AG04449 (cell line): ENCODE results near the gene CD3G.

Experiments used
- CTCF ChIA-PET: fragments of 350-600 bp; formaldehyde crosslinking; extraction: SDS; loops from one replicate; lab custom pipeline; 2021; ENCODE audit warnings: antibody characterized with exemption; lab: Yijun Ruan, JAX
- POLR2A ChIA-PET: fragments of 400-600, 350-600 bp; formaldehyde crosslinking; extraction: SDS; loops from one replicate; lab custom pipeline; 2020; ENCODE audit warnings: antibody characterized with exemption, inconsistent platforms; lab: Yijun Ruan, JAX
- DNase-seq: peaks from one replicate; pipeline ENCODE4 v3.0.0-alpha.2; 2010; ENCODE audit warnings: low read depth, low spot score
- H3K4me3 ChIP-seq: 2 replicates; pipeline ENCODE4 v1.5.1; 2011; ENCODE audit warnings: low read depth, mild to moderate bottlenecking, control low read depth, low read length
- CTCF ChIP-seq: IDR thresholded peaks from one replicate; pipeline ENCODE4 v1.5.1; 2011; ENCODE audit warnings: mild to moderate bottlenecking, moderate library complexity, low read length, control low read depth, inconsistent platforms; ENCODE audit not compliant: insufficient read depth; ENCODE audit errors: missing control alignments

CD3G gene

GRCh38 chr11:118374729-118375128, 30.6 kb downstream of the CD3G start:
- no peak overlapping the region for H3K4me3 ChIP-seq
- POLR2A ChIA-PET: no interaction called here
- no peak for DNase-seq
- CTCF ChIA-PET: interaction anchor here (1.2 to 2.7 kb wide), 2 partner anchors 12 to 114 kb away, joined by 5 to 7 read pairs; no protein-coding TSS in a partner anchor
- no peak for TF ChIP-seq CTCF

GRCh38 chr11:118375978-118376377, 31.8 kb downstream of the CD3G start:
- H3K4me3 ChIP-seq: no peak overlapping the region
- DNase-seq: no peak
- CTCF ChIA-PET: interaction anchor here (1.2 to 2.7 kb wide), 4 partner anchors 14 to 178 kb away, joined by 3 to 7 read pairs (median 5); no protein-coding TSS in a partner anchor
- POLR2A ChIA-PET: no interaction called here
- TF ChIP-seq CTCF: no peak

GRCh38 chr11:118379497-118379896, 35.4 kb downstream of the CD3G start:
- no peak for DNase-seq
- ChIA-PET CTCF (interaction anchor here (0.9 to 1.6 kb wide), 6 partner anchors 9 to 181 kb away, joined by 3 to 4 read pairs (median 3); no protein-coding TSS in a partner anchor), POLR2A (no interaction called here)
- no peak overlapping the region for H3K4me3 ChIP-seq
- no peak for TF ChIP-seq CTCF

GRCh38 chr11:118380571-118380970, 36.4 kb downstream of the CD3G start:
- ChIA-PET POLR2A (no interaction called here), CTCF (interaction anchor here (1.2 to 1.6 kb wide), 2 partner anchors 108 to 182 kb away, joined by 3 to 4 read pairs; no protein-coding TSS in a partner anchor)
- H3K4me3 ChIP-seq: no peak overlapping the region
- no peak for DNase-seq
- TF ChIP-seq CTCF: no peak

GRCh38 chr11:118382954-118383353, 38.8 kb downstream of the CD3G start:
- CTCF ChIA-PET: interaction anchor here (1.1 kb wide), 1 partner anchor 105 kb away, joined by 3 read pairs; no protein-coding TSS in a partner anchor
- TF ChIP-seq CTCF: no peak
- no peak for DNase-seq
- H3K4me3 ChIP-seq: no peak overlapping the region
- POLR2A ChIA-PET: no interaction called here

- no peak for TF ChIP-seq CTCF
- ChIA-PET POLR2A (no interaction called here), CTCF (no interaction called here)
These were observed 39.5 kb downstream of the CD3G start for GRCh38 chr11:118383657-118384056.

More at GRCh38 chr11:118383657-118384056, 39.5 kb downstream of the CD3G start:
- H3K4me3 ChIP-seq: no peak overlapping the region
- no peak for DNase-seq
